ENCODE data around the gene RPN2.

RPN2 gene

GRCh38 chr20:37270576-37271420 is 91.7 kb downstream of the RPN2 start:
- DNase-seq, result no peak

- DNase-seq, result no peak
These were observed 92.3 kb downstream of the RPN2 start for GRCh38 chr20:37271421-37271768.

GRCh38 chr20:37273988-37274387 is 94.9 kb downstream of the RPN2 start:
- no peak for DNase-seq

GRCh38 chr20:37274851-37275524 is 95.9 kb downstream of the RPN2 start:
- no peak for DNase-seq

GRCh38 chr20:37276494-37277252 is 97.5 kb downstream of the RPN2 start:
- no peak for DNase-seq

GRCh38 chr20:37277253-37277593 is 98.1 kb downstream of the RPN2 start:
- DNase-seq, result no peak

GRCh38 chr20:37278966-37279590 is 99.9 kb downstream of the RPN2 start:
- no peak for DNase-seq

- DNase-seq, result no peak
These were observed 100.7 kb downstream of the RPN2 start for GRCh38 chr20:37279820-37280219.

- no peak for DNase-seq
These were observed 101.3 kb downstream of the RPN2 start for GRCh38 chr20:37280403-37280802.

- DNase-seq, result no peak
These were observed 103.4 kb downstream of the RPN2 start for GRCh38 chr20:37282556-37282955.

- no peak for DNase-seq
These were observed 104.5 kb downstream of the RPN2 start for GRCh38 chr20:37283530-37284195.

- no peak for DNase-seq
These were observed 105.6 kb downstream of the RPN2 start for GRCh38 chr20:37284691-37285161.

- DNase-seq, result no peak
These were observed 106.7 kb downstream of the RPN2 start for GRCh38 chr20:37285664-37286374.

- no peak for DNase-seq
These were observed 109.0 kb downstream of the RPN2 start for GRCh38 chr20:37288091-37288490.

- DNase-seq, result no peak
These were observed 111.2 kb downstream of the RPN2 start for GRCh38 chr20:37290158-37290810.

Measured in T-helper 9 cell (primary cell).